Measurements from ENCODE around the gene OFD1.
A peak's percentile ranks its signal among the peaks of the same experiment; 100 is the strongest.

OFD1 gene

DNA sequence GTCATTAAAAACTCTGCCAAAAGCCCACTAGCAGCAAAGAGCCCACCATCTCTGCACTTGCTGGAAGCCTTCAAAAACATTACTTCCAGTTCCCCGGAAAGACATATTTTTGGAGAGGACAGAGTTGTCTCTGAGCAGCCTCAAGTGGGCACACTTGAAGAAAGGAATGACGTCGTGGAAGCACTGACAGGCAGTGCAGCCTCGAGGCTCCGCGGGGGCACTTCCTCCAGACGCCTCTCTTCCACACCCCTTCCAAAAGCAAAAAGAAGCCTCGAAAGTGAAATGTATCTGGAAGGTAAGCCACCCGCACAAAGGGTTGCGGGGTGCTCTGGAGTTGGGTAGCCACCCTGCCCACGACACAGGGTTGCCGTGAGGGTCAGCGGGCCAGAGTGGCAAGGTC lies 25.9 kb downstream of the OFD1 start:
- no peak overlapping the region for H3K4me3 ChIP-seq (replicated peaks in 1 of 2; ENCODE audit: low read depth in 2 of 2, low read length in 2 of 2)
- no peak for DNase-seq (ENCODE audit: low read depth in 2 of 2)
- TF ChIP-seq, protein P1, sequence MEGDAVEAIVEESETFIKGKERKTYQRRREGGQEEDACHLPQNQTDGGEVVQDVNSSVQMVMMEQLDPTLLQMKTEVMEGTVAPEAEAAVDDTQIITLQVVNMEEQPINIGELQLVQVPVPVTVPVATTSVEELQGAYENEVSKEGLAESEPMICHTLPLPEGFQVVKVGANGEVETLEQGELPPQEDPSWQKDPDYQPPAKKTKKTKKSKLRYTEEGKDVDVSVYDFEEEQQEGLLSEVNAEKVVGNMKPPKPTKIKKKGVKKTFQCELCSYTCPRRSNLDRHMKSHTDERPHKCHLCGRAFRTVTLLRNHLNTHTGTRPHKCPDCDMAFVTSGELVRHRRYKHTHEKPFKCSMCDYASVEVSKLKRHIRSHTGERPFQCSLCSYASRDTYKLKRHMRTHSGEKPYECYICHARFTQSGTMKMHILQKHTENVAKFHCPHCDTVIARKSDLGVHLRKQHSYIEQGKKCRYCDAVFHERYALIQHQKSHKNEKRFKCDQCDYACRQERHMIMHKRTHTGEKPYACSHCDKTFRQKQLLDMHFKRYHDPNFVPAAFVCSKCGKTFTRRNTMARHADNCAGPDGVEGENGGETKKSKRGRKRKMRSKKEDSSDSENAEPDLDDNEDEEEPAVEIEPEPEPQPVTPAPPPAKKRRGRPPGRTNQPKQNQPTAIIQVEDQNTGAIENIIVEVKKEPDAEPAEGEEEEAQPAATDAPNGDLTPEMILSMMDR (IDR thresholded peaks at IDR 0.05; ENCODE audit: low read depth, low read length), result no peak

DNA sequence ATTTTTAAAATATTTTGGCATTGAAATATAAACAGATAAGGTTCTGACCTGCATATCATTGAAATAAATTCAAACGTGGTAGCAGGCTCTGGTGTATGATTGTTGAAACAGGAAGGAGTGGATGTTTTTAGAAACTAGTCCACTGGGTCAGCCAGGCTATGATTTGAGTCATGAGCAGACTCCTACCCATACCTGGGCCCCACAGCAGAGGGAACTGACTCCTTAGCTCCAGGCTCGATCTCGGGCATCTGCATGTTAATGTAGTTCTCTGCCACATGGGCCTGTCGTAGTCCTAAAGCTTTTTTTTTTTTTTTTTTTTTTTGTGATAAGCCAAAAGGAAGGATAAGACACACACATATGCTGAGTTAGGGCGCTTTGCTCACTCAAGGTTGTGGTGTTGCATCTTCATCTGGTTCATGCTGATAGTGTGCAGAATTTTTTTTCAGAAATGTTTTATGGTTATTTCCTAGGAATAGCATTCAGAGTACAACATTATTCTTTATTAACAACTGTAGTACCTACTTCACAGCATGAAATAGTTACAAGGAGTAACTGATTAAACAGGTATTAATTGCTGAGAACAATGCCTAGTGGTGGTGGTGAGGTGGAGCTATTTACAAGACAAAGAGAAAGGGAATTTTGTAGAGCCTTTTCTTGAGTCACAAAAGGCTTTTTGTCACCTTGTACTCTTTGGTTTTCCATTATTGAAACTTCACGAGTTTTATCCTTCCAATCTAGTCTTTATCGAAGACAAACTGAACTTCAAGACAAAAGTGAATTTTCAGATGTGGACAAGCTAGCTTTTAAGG lies 27.3 kb downstream of the OFD1 start:
- H3K4me3 ChIP-seq (replicated peaks in 1 of 2; ENCODE audit: low read depth in 2 of 2, low read length in 2 of 2), result no peak overlapping the region
- TF ChIP-seq, protein P1 (IDR thresholded peaks at IDR 0.05; ENCODE audit: low read depth, low read length), result no peak
- peak; percentile 21 to 22 for DNase-seq (ENCODE audit: low read depth in 2 of 2)

DNA sequence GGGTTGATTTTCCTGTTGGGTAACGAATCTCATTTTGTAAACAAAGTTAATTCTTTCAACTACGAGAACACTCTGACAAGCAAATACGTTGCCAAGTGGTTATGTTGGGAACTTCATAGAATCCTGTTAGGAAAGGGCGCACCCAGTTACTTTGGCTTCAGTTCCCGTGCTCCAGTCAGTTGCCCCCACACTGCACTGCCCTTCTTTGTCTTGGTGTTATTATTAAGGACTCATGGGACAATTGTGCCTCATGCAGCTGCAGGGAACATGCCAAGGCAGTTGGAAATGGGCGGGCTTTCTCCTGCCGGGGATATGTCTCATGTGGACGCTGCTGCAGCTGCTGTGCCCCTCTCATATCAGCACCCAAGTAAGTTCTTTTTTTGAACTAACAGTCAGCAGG lies 28.9 kb downstream of the OFD1 start:
- TF ChIP-seq, protein P1 (IDR thresholded peaks at IDR 0.05; ENCODE audit: low read depth, low read length), result no peak
- no peak for DNase-seq (ENCODE audit: low read depth in 2 of 2)
- H3K4me3 ChIP-seq (replicated peaks in 1 of 2; ENCODE audit: low read depth in 2 of 2, low read length in 2 of 2), result no peak overlapping the region

DNA sequence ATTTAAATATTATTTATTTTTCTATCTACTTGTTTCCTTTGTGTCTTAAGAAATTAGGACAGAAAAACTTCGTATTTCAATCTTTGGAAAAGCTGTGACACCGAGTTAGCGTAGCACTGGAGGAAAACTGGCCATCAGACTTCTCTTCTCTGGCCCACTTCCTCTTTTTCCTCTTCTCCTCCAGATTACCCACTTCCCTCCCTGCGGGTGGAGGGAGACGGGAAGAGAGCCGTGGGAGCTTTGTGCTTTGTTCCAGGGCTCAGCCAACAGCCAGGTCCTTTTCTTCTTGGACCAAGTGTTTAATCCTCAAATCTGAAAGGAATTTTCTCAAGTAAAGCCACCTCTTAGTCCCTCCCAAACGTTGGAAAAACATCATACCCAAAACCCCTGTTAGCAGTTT lies 29.7 kb downstream of the OFD1 start:
- no peak overlapping the region for H3K4me3 ChIP-seq (replicated peaks in 1 of 2; ENCODE audit: low read depth in 2 of 2, low read length in 2 of 2)
- DNase-seq (ENCODE audit: low read depth in 2 of 2), result no peak
- TF ChIP-seq, protein P1 (IDR thresholded peaks at IDR 0.05; ENCODE audit: low read depth, low read length), result no peak

DNA sequence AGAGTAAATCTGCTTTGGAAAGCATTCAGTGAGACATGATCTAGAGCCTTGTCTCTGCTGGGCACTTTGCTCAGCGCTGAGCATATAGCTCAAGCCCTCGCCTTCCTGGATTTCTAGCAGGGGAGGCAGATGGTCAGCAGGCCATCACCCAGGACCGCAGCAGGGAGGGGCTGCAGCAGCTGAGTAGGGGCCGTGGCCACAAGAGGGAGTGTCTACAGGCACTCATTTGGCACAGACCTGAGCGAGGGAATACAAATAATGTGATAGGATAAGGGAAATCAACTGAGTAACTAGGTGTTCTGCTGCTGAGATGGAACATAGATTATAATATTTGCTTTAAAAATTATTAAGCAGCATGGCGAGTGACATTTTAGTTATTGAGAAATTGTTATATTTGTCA lies 30.2 kb downstream of the OFD1 start:
- peak in 1 of 2 donors; percentile 12 for DNase-seq (ENCODE audit: low read depth in 2 of 2)
- no peak overlapping the region for H3K4me3 ChIP-seq (replicated peaks in 1 of 2; ENCODE audit: low read depth in 2 of 2, low read length in 2 of 2)
- TF ChIP-seq, protein P1 (IDR thresholded peaks at IDR 0.05; ENCODE audit: low read depth, low read length), result peak; percentile 11

DNA sequence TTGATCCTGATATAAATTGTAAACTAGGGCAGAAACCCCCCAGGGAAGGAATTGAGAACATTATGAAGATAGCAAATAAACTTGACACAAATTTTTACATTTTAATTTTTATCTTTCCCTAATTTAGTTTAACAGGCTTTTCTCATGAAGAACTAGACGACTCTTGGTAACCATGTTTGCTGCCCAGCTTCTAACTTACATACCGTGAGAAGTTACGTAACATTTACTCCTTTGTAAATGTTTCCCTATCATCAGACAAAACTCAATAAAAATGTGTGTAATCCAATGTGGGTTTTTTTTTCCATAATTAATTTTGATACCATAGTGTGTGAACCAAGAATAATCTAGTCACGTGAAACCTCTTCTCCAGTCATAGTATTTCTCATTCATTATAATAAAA lies 34.4 kb downstream of the OFD1 start:
- no peak overlapping the region for H3K4me3 ChIP-seq (replicated peaks in 1 of 2; ENCODE audit: low read depth in 2 of 2, low read length in 2 of 2)
- DNase-seq (ENCODE audit: low read depth in 2 of 2), result no peak
- TF ChIP-seq, protein P1 (IDR thresholded peaks at IDR 0.05; ENCODE audit: low read depth, low read length), result no peak
